C4-2B (cell line): ENCODE results near the gene UBL5.

Experiments
- CTCF ChIP-seq: fragments of 450-650 bp; conservative IDR thresholded peaks from 2 replicates; pipeline ENCODE4 v1.5.1; 2017; ENCODE audit warnings: mild to moderate bottlenecking
- ZFX ChIP-seq: fragments of 450-650 bp; IDR thresholded peaks from 2 replicates; pipeline ENCODE4 v1.6.1; 2017

GRCh38 chr19:9862938-9863337 is 35.2 kb downstream of the UBL5 start:
- TF ChIP-seq CTCF (no peak), ZFX (no peak)
